Measurements from ENCODE around the gene MMD. TPM values are rescaled to one million over a fixed set of nuclear protein-coding genes. Genes with fewer than 3 reads are reported as not detected.

Gene MMD
- total and polyA plus RNA-seq, 2 of the 13 experiments (the other 11 are each of a cell fraction or from before 2014, with no cell fraction given): 121 to 225 TPM

GRCh38 chr17:55444471-55445441 lies 23.1 kb upstream of the MMD start (continued):
- TF ChIP-seq, protein P1, sequence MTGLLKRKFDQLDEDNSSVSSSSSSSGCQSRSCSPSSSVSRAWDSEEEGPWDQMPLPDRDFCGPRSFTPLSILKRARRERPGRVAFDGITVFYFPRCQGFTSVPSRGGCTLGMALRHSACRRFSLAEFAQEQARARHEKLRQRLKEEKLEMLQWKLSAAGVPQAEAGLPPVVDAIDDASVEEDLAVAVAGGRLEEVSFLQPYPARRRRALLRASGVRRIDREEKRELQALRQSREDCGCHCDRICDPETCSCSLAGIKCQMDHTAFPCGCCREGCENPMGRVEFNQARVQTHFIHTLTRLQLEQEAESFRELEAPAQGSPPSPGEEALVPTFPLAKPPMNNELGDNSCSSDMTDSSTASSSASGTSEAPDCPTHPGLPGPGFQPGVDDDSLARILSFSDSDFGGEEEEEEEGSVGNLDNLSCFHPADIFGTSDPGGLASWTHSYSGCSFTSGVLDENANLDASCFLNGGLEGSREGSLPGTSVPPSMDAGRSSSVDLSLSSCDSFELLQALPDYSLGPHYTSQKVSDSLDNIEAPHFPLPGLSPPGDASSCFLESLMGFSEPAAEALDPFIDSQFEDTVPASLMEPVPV (CRISPR knock-in tag; IDR thresholded peaks at IDR 0.05): 0 out of 2 replicates have a peak, but pooled peaks have one; percentile 20
- TF ChIP-seq TEAD2 (CRISPR knock-in tag; IDR thresholded peaks at IDR 0.05) (no peak), ZNF678 (CRISPR knock-in tag; IDR thresholded peaks at IDR 0.05) (no peak), ADNP (CRISPR knock-in tag; IDR thresholded peaks at IDR 0.05) (no peak), YEATS2 (CRISPR knock-in tag; IDR thresholded peaks at IDR 0.05; ENCODE audit: borderline replicate concordance) (no peak), KLF15 (CRISPR knock-in tag; IDR thresholded peaks at IDR 0.05; ENCODE audit: borderline replicate concordance) (no peak), MAF1 (CRISPR knock-in tag; IDR thresholded peaks at IDR 0.05; ENCODE audit: borderline replicate concordance) (no peak), ESRRA (CRISPR knock-in tag; IDR thresholded peaks at IDR 0.05; ENCODE audit: low read depth) (peak; percentile 35; the same call in 1 of the 2 replicates), ZNF577 (CRISPR knock-in tag; IDR thresholded peaks at IDR 0.05; ENCODE audit: borderline replicate concordance, low read depth) (no peak), ZNF570 (CRISPR knock-in tag; IDR thresholded peaks at IDR 0.05; ENCODE audit: borderline replicate concordance) (no peak), MED1 (CRISPR knock-in tag; IDR thresholded peaks at IDR 0.05) (peak; percentile 94), ZNF703 (CRISPR knock-in tag; IDR thresholded peaks at IDR 0.05; ENCODE audit: borderline replicate concordance) (no peak), ARID3A (IDR thresholded peaks at IDR 0.05; ENCODE audit: low read depth, low read length) (no peak; the same call in 1 of the 2 replicates), ZNF569 (CRISPR knock-in tag; IDR thresholded peaks at IDR 0.05; ENCODE audit: borderline replicate concordance) (no peak), ZNF207 (IDR thresholded peaks at IDR 0.05; ENCODE audit: borderline replicate concordance) (no peak), ETV6 (CRISPR knock-in tag; conservative IDR thresholded peaks at IDR 0.05) (no peak), KDM5B (CRISPR knock-in tag; IDR thresholded peaks at IDR 0.05; ENCODE audit: borderline replicate concordance) (no peak), TMF1 (CRISPR knock-in tag; IDR thresholded peaks at IDR 0.05; ENCODE audit: low read depth) (no peak), TP53 (CRISPR knock-in tag; conservative IDR thresholded peaks at IDR 0.05) (no peak), SMC3 (IDR thresholded peaks at IDR 0.05; ENCODE audit: low read length) (no peak)
- TF ChIP-seq, protein P2, sequence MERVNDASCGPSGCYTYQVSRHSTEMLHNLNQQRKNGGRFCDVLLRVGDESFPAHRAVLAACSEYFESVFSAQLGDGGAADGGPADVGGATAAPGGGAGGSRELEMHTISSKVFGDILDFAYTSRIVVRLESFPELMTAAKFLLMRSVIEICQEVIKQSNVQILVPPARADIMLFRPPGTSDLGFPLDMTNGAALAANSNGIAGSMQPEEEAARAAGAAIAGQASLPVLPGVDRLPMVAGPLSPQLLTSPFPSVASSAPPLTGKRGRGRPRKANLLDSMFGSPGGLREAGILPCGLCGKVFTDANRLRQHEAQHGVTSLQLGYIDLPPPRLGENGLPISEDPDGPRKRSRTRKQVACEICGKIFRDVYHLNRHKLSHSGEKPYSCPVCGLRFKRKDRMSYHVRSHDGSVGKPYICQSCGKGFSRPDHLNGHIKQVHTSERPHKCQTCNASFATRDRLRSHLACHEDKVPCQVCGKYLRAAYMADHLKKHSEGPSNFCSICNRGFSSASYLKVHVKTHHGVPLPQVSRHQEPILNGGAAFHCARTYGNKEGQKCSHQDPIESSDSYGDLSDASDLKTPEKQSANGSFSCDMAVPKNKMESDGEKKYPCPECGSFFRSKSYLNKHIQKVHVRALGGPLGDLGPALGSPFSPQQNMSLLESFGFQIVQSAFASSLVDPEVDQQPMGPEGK (CRISPR knock-in tag; IDR thresholded peaks at IDR 0.05): peak; percentile 84
- TF ChIP-seq, protein P3, sequence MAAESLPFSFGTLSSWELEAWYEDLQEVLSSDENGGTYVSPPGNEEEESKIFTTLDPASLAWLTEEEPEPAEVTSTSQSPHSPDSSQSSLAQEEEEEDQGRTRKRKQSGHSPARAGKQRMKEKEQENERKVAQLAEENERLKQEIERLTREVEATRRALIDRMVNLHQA (CRISPR knock-in tag; IDR thresholded peaks at IDR 0.05): no peak
- TF ChIP-seq, protein P4, sequence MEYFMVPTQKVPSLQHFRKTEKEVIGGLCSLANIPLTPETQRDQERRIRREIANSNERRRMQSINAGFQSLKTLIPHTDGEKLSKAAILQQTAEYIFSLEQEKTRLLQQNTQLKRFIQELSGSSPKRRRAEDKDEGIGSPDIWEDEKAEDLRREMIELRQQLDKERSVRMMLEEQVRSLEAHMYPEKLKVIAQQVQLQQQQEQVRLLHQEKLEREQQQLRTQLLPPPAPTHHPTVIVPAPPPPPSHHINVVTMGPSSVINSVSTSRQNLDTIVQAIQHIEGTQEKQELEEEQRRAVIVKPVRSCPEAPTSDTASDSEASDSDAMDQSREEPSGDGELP (IDR thresholded peaks at IDR 0.05; ENCODE audit: borderline replicate concordance, low read depth): peak; percentile 58; the same call in 1 of the 2 replicates
